Neural progenitor cell (in vitro differentiated cells): ENCODE results near the gene SERTAD4. TPM values are rescaled to one million over a fixed set of nuclear protein-coding genes. Genes with fewer than 3 reads are reported as not detected.

Source experiments
- DNase-seq: peaks from one replicate; pipeline ENCODE4 v3.0.0-alpha.2; 2016; ENCODE audit warnings: low spot score
- H2AFZ ChIP-seq: fragments of 200-600 bp; sonication (generic); replicated peaks from 2 replicates; pipeline ENCODE4 v1.6.1; 2016; ENCODE audit warnings: antibody characterized with exemption
- H3F3A ChIP-seq: fragments of 200-600 bp; sonication (generic); 2 replicates; pipeline ENCODE4 v1.6.1; 2016; ENCODE audit warnings: antibody characterized with exemption, low read depth
- H3K27ac ChIP-seq: fragments of 200-600 bp; sonication (generic); 2 replicates; pipeline ENCODE4 v1.5.1; 2016; ENCODE audit warnings: mild to moderate bottlenecking
- H3K27me3 ChIP-seq: fragments of 200-600 bp; sonication (generic); 2 replicates; pipeline ENCODE4 v1.6.1; 2016; ENCODE audit warnings: mild to moderate bottlenecking, moderate library complexity
- H3K36me3 ChIP-seq: fragments of 200-600 bp; sonication (generic); 2 replicates; pipeline ENCODE4 v1.5.1; 2016
- H3K4me1 ChIP-seq: fragments of 200-600 bp; sonication (generic); 2 replicates; pipeline ENCODE4 v1.6.1; 2016; ENCODE audit warnings: mixed run types
- H3K4me2 ChIP-seq: fragments of 200-600 bp; sonication (generic); 2 replicates; pipeline ENCODE4 v1.6.1; 2016
- H3K4me3 ChIP-seq: fragments of 200-600 bp; sonication (generic); 2 replicates; pipeline ENCODE4 v1.5.1; 2016
- H3K79me2 ChIP-seq: fragments of 200-600 bp; sonication (generic); 2 replicates; pipeline ENCODE4 v1.6.1; 2016; ENCODE audit warnings: low read depth
- H3K9ac ChIP-seq: fragments of 200-600 bp; sonication (generic); 2 replicates; pipeline ENCODE4 v1.6.1; 2016
- H3K9me3 ChIP-seq: fragments of 200-600 bp; sonication (generic); 2 replicates; pipeline ENCODE4 v1.5.1; 2016; ENCODE audit warnings: low read depth
- H4K20me1 ChIP-seq: fragments of 200-600 bp; sonication (generic); 2 replicates; pipeline ENCODE4 v1.6.1; 2016; ENCODE audit warnings: low read depth
- H3K27ac Mint-ChIP-seq: 3 replicates; pipeline ENCODE4 v1.8.0; 2021; ENCODE audit warnings: mixed read lengths
- H3K27me3 Mint-ChIP-seq: 2 replicates; pipeline ENCODE4 v1.8.0; 2022; ENCODE audit warnings: low read depth, mild to moderate bottlenecking, inconsistent platforms, moderate library complexity, mixed read lengths; ENCODE audit not compliant: insufficient read depth
- H3K36me3 Mint-ChIP-seq: 3 replicates; pipeline ENCODE4 v1.8.0; 2021; ENCODE audit warnings: mixed read lengths
- H3K4me1 Mint-ChIP-seq: 3 replicates; pipeline ENCODE4 v1.8.0; 2021; ENCODE audit warnings: mixed read lengths
- H3K4me3 Mint-ChIP-seq: 3 replicates; pipeline ENCODE4 v1.8.0; 2021; ENCODE audit warnings: mild to moderate bottlenecking, moderate library complexity, mixed read lengths
- H3K9me3 Mint-ChIP-seq: 3 replicates; pipeline ENCODE4 v1.8.0; 2020; ENCODE audit warnings: mixed read lengths
- CTCF ChIP-seq: fragments of 200-600 bp; sonication (generic); IDR thresholded peaks from 2 replicates; pipeline ENCODE4 v1.5.1; 2017; ENCODE audit warnings: antibody characterized with exemption, mild to moderate bottlenecking
- EZH2 ChIP-seq: fragments of 200-600 bp; sonication (generic); IDR thresholded peaks from 2 replicates; pipeline ENCODE4 v1.6.1; 2017; ENCODE audit warnings: antibody characterized with exemption, mild to moderate bottlenecking, moderate library complexity
- EZH2phosphoT487 ChIP-seq: fragments of 200-600 bp; sonication (generic); IDR thresholded peaks from 2 replicates; pipeline ENCODE4 v1.6.1; 2017; ENCODE audit warnings: antibody characterized with exemption
- total RNA-seq: library from RNA; depleted of rRNA; stranded (reverse); fragments of >200 nt; gene quantifications from 2 replicates; pipeline ENCODE4 v1.2.3, GENCODE V29; 2015; ENCODE audit warnings: low replicate concordance

SERTAD4 gene
- total RNA-seq, 1 donor from 2014 or later: 2.8 TPM

GRCh38 chr1:210254298-210254697 is 21.7 kb downstream of the SERTAD4 start:
- Histone ChIP-seq H3K4me3 (no peak overlapping the region), H3K79me2 (no peaks in the 10 kb centered on the region), H2AFZ (no peak overlapping the region), H3K36me3 (no peaks in the 10 kb centered on the region), H3K4me1 (peaks cover 32% of the 10 kb centered on the region), H3F3A (peaks cover 42% of the 10 kb centered on the region), H3K27me3 (peaks cover 41% of the 10 kb centered on the region), H3K9me3 (no peaks in the 10 kb centered on the region), H3K4me2 (no peak overlapping the region), H4K20me1 (no peaks in the 10 kb centered on the region), H3K9ac (no peak overlapping the region), H3K27ac (no peak overlapping the region)
- H3K36me3 Mint-ChIP-seq: no peaks in the 10 kb centered on the region
- H3K9me3 Mint-ChIP-seq: no peaks in the 10 kb centered on the region
- H3K4me3 Mint-ChIP-seq: peak overlapping the region; percentile 10
- TF ChIP-seq EZH2 (no peak), EZH2phosphoT487 (no peak), CTCF (no peak)
- DNase-seq: no peak
- peaks cover 39% of the 10 kb centered on the region for H3K4me1 Mint-ChIP-seq
- no peak overlapping the region for H3K27ac Mint-ChIP-seq
- H3K27me3 Mint-ChIP-seq: peaks cover 11% of the 10 kb centered on the region

- H3K27ac Mint-ChIP-seq: no peak overlapping the region
- Histone ChIP-seq H3F3A (peaks cover 17% of the 10 kb centered on the region), H3K4me2 (no peak overlapping the region), H2AFZ (no peak overlapping the region), H4K20me1 (no peaks in the 10 kb centered on the region), H3K9ac (no peak overlapping the region), H3K36me3 (no peaks in the 10 kb centered on the region), H3K9me3 (no peaks in the 10 kb centered on the region), H3K27ac (no peak overlapping the region), H3K79me2 (no peaks in the 10 kb centered on the region), H3K27me3 (peaks cover 27% of the 10 kb centered on the region), H3K4me1 (peaks cover 25% of the 10 kb centered on the region), H3K4me3 (no peak overlapping the region)
- H3K4me1 Mint-ChIP-seq: peaks cover 30% of the 10 kb centered on the region
- DNase-seq: no peak
- TF ChIP-seq CTCF (no peak), EZH2phosphoT487 (no peak), EZH2 (no peak)
- H3K4me3 Mint-ChIP-seq: no peak overlapping the region
- no peaks in the 10 kb centered on the region for H3K9me3 Mint-ChIP-seq
- H3K27me3 Mint-ChIP-seq: peaks cover 11% of the 10 kb centered on the region
- no peaks in the 10 kb centered on the region for H3K36me3 Mint-ChIP-seq
These were observed 25.3 kb downstream of the SERTAD4 start for GRCh38 chr1:210257698-210258529.

GRCh38 chr1:210259561-210259960 is 27.0 kb downstream of the SERTAD4 start:
- peak; percentile 47 for DNase-seq
- Mint-ChIP-seq H3K27ac (no peak overlapping the region), H3K4me3 (no peak overlapping the region), H3K36me3 (no peaks in the 10 kb centered on the region), H3K4me1 (peaks cover 26% of the 10 kb centered on the region), H3K27me3 (peaks cover 6% of the 10 kb centered on the region), H3K9me3 (no peaks in the 10 kb centered on the region)
- H3K4me3 ChIP-seq: no peak overlapping the region
- peak overlapping the region; percentile 70 for H2AFZ ChIP-seq
- H3K4me1 ChIP-seq: peaks cover 21% of the 10 kb centered on the region
- no peak overlapping the region for H3K9ac ChIP-seq
- H3K36me3 ChIP-seq: no peaks in the 10 kb centered on the region
- H3F3A ChIP-seq: peaks cover 13% of the 10 kb centered on the region
- no peaks in the 10 kb centered on the region for H4K20me1 ChIP-seq
- peaks cover 12% of the 10 kb centered on the region for H3K27me3 ChIP-seq
- TF ChIP-seq EZH2phosphoT487 (no peak), EZH2 (no peak), CTCF (no peak)
- H3K79me2 ChIP-seq: no peaks in the 10 kb centered on the region
- peak overlapping the region; percentile 46 for H3K4me2 ChIP-seq
- no peak overlapping the region for H3K27ac ChIP-seq
- no peaks in the 10 kb centered on the region for H3K9me3 ChIP-seq
